Endothelial cell of umbilical vein (primary cell): ENCODE measurements around the gene STX16. TPM values are rescaled to one million over a fixed set of nuclear protein-coding genes. Genes with fewer than 3 reads are reported as not detected.

Source experiments
- BruUV-seq: library from RNA; stranded (reverse); fragments of 400-500 nt; replicated peaks from 2 replicates; lab custom pipeline; 2021; lab: Mats Ljungman, UMichigan
- CTCF ChIA-PET: fragments of 300-600, 350-600 bp; sonication (Branson Sonifier 250); formaldehyde crosslinking; loops from one replicate; lab custom pipeline; 2021; ENCODE audit warnings: antibody characterized with exemption, inconsistent platforms; lab: Charles Lee
- POLR2A ChIA-PET: fragments of 300-600, 350-600 bp; sonication (Branson Sonifier 250); formaldehyde crosslinking; loops from one replicate; lab custom pipeline; 2021; ENCODE audit warnings: antibody characterized with exemption, inconsistent platforms; lab: Charles Lee
- DNase-seq: peaks from one replicate; pipeline ENCODE4 v3.0.0-alpha.2; 2011; ENCODE audit warnings: low read depth, low spot score
- FAIRE-seq: peaks from 2 replicates; lab custom pipeline; 2011; peaks lifted over from hg19 to GRCh38; lab: Jason Lieb, UNC
- H2AFZ ChIP-seq: 2 replicates; pipeline ENCODE4 v1.6.0; 2012; ENCODE audit warnings: low read depth, low read length, control low read depth, inconsistent platforms
- H3K27ac ChIP-seq: 2 replicates; pipeline ENCODE4 v1.5.1; 2011; ENCODE audit warnings: low read depth, mild to moderate bottlenecking, control low read depth, low read length, moderate library complexity; ENCODE audit not compliant: insufficient read depth
- H3K27me3 ChIP-seq, 2 experiments: 2 replicates each; pipeline versions ENCODE4 v1.6.0 to v1.6.1; 2011; ENCODE audit warnings: low read length in 2 of 2, mixed read lengths in 1 of 2; ENCODE audit not compliant: control insufficient read depth in 2 of 2, insufficient read depth in 2 of 2
- H3K36me3 ChIP-seq, 2 experiments: 2 replicates in 1 of 2; 3 replicates in 1 of 2; pipeline ENCODE4 v1.5.1; 2011; ENCODE audit warnings: low read length in 2 of 2, mild to moderate bottlenecking in 1 of 2, moderate library complexity in 1 of 2; ENCODE audit not compliant: control insufficient read depth in 2 of 2, insufficient read depth in 2 of 2; ENCODE audit errors: extremely low read depth in 1 of 2
- H3K4me1 ChIP-seq: 3 replicates; pipeline ENCODE4 v1.5.1; 2011; ENCODE audit warnings: mild to moderate bottlenecking, low read length; ENCODE audit not compliant: control insufficient read depth, insufficient read depth; ENCODE audit errors: extremely low read depth
- H3K4me2 ChIP-seq: 2 replicates; pipeline ENCODE4 v1.6.1; 2011; ENCODE audit warnings: low read length, control low read depth, mixed read lengths; ENCODE audit not compliant: insufficient read depth
- H3K4me3 ChIP-seq, 3 experiments: fragments of 200-600 bp in 1 of 3; sonication (generic), shearing (Covaris generic) in 1 of 3; replicated peaks in 1 of 3; 2 replicates each; pipeline ENCODE4 v1.5.1; 2011 to 2016; ENCODE audit warnings: control low read depth in 3 of 3, low read length in 3 of 3, mild to moderate bottlenecking in 2 of 3, inconsistent platforms in 1 of 3, low read depth in 1 of 3, moderate library complexity in 1 of 3; ENCODE audit not compliant: insufficient read depth in 1 of 3
- H3K79me2 ChIP-seq: 2 replicates; pipeline ENCODE4 v1.6.0; 2012; ENCODE audit warnings: low read length, inconsistent platforms; ENCODE audit not compliant: control insufficient read depth, insufficient read depth
- H3K9ac ChIP-seq: replicated peaks from 2 replicates; pipeline ENCODE3; 2011; ENCODE audit warnings: low read length, control low read depth; ENCODE audit not compliant: insufficient read depth; ENCODE audit errors: extremely low read depth
- H3K9me1 ChIP-seq: replicated peaks from 3 replicates; pipeline ENCODE4 v1.6.0; 2011; ENCODE audit warnings: mild to moderate bottlenecking, low read length; ENCODE audit not compliant: control insufficient read depth, insufficient read depth; ENCODE audit errors: extremely low read depth
- H3K9me3 ChIP-seq: replicated peaks from 2 replicates; pipeline ENCODE4 v1.5.1; 2012; ENCODE audit warnings: low read length, inconsistent platforms; ENCODE audit not compliant: control insufficient read depth, insufficient read depth
- H4K20me1 ChIP-seq: replicated peaks from 2 replicates; pipeline ENCODE3; 2011; ENCODE audit warnings: mild to moderate bottlenecking, low read length; ENCODE audit not compliant: control insufficient read depth, insufficient read depth; ENCODE audit errors: extremely low read depth
- EZH2 ChIP-seq: IDR thresholded peaks from 2 replicates; pipeline ENCODE4 v1.6.1; 2012; ENCODE audit warnings: borderline replicate concordance, low read depth, mild to moderate bottlenecking, moderate library complexity, low read length, inconsistent platforms; ENCODE audit not compliant: severe bottlenecking
- FOS ChIP-seq: IDR thresholded peaks from 2 replicates; pipeline ENCODE4 v1.6.1; 2011; ENCODE audit warnings: mild to moderate bottlenecking, low read length, moderate library complexity, borderline replicate concordance; ENCODE audit not compliant: insufficient read depth
- GATA2 ChIP-seq: IDR thresholded peaks from 2 replicates; pipeline ENCODE4 v1.7.0; 2011; ENCODE audit warnings: low read depth, mild to moderate bottlenecking, moderate library complexity, mixed read lengths, low read length; ENCODE audit not compliant: insufficient read length, insufficient read depth
- JUN ChIP-seq: IDR thresholded peaks from 2 replicates; pipeline ENCODE4 v1.6.1; 2011; ENCODE audit warnings: borderline replicate concordance, low read depth; ENCODE audit not compliant: insufficient read length, insufficient read depth
- MYC ChIP-seq: IDR thresholded peaks from one replicate; pipeline ENCODE4 v1.6.1; 2011; ENCODE audit warnings: mild to moderate bottlenecking, low read depth, low read length
- POLR2A ChIP-seq: IDR thresholded peaks from 2 replicates; pipeline ENCODE4 v1.6.1; 2012; ENCODE audit warnings: low read depth, mild to moderate bottlenecking, control low read depth, low read length
- POLR2AphosphoS5 ChIP-seq: IDR thresholded peaks from 2 replicates; pipeline ENCODE4 v1.6.1; 2012; ENCODE audit warnings: low read depth, mild to moderate bottlenecking, control low read depth, low read length, moderate library complexity; ENCODE audit not compliant: insufficient read depth
- dilution Hi-C: fragments of 300-500 bp; cut with MboI; formaldehyde crosslinking; loops from one replicate; pipeline ENCODE4 v1.15.0; 2019; ENCODE audit warnings: low sequenced_read_pairs; ENCODE audit not compliant: extremely low pct_ligation_motif_present
- intact Hi-C: fragments of 100-400 bp; cut with micrococcal nuclease; formaldehyde crosslinking; loops from one replicate; pipeline ENCODE4 v1.10.0; 2022
- polyA plus RNA-seq, 4 experiments: library from polyadenylated mRNA; depleted of rRNA in 3 of 4; stranded (reverse) in 3 of 4; unstranded in 1 of 4; fragments of >200 nt; gene quantifications; 2 replicates each; pipeline versions ENCODE4 v1.2.1 to v1.2.3, GENCODE V29; 2011 to 2012; ENCODE audit warnings: missing spikeins in 1 of 4
- total RNA-seq: library from RNA; stranded (reverse); gene quantifications from 2 replicates; pipeline ENCODE4 v1.2.3, GENCODE V29; 2021
- TF ChIP-seq, protein P1 (sequence below): IDR thresholded peaks from 2 replicates; pipeline ENCODE4 v1.6.1; 2011; ENCODE audit not compliant: insufficient read depth, insufficient read length

STX16 gene
- total and polyA plus RNA-seq, 2 donors (not counting 3 experiments of a cell fraction or from before 2014, with no cell fraction given) = 43.1 to 63.5 TPM

DNA sequence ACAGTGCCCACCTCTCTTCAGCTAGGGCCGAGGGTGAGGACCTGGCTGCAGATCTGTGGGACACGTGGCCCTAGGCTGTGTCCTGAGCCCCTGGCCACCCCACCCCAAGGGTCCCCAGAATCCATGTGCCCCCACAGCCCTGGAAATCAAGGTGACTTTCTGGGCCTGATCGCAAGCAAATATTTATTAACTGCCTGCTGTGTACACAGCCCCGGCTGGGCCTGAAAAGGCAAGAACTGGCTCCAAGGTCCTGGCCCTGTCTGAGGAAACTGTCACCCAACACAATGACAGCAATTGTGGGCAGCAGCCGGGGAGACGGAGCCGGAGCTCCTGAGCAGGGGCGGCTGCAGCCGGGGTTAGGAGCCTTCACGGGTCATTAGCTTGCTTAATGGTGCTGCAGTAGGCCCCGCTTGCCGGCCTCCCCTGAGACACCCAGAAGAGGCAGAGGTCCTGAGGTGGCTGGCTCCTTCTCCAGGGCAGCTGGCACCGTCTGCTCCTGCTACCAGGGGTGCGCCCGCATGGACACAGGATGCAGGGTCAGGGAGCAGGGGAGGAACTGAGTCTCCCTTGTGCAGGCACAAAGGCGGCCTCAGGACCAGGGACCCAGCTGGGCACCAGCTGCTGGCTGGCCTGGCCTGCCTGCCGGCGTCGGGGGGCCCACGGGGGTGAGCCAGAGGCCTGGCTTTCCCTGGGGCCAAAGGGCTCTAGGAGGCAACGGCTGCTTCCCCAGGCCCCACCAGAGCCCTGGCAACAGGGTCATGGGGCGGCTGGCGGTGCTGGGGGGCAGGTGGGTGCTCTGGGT is 65.6 kb downstream of the STX16 start:
- no peaks in the 10 kb centered on the region for H3K4me1 ChIP-seq
- H3K9me3 ChIP-seq = no peaks in the 10 kb centered on the region
- no peak overlapping the region for H2AFZ ChIP-seq
- no peak for TF ChIP-seq EZH2
- no peak for TF ChIP-seq POLR2AphosphoS5
- no peak for TF ChIP-seq POLR2A
- H3K79me2 ChIP-seq = no peaks in the 10 kb centered on the region
- H3K4me2 ChIP-seq = no peak overlapping the region
- peaks cover 0 to 2% of the 10 kb centered on the region in 2 experiments for H3K27me3 ChIP-seq
- ChIA-PET CTCF (interaction anchor here (1.2 kb wide), 1 partner anchor 235 kb away, joined by 5 read pairs; no protein-coding TSS in a partner anchor), POLR2A (no interaction called here)
- H3K9me1 ChIP-seq = no peaks in the 10 kb centered on the region
- H4K20me1 ChIP-seq = no peaks in the 10 kb centered on the region
- BruUV-seq = no TSS peak
- H3K9ac ChIP-seq = no peak overlapping the region
- intact Hi-C loops = no loop called here
- dilution Hi-C loops = no loop called here
- no peaks in the 10 kb centered on the region for H3K36me3 ChIP-seq
- no peak overlapping the region for H3K27ac ChIP-seq
- H3K4me3 ChIP-seq = no peak overlapping the region
- DNase-seq (no peak), FAIRE-seq (no peak)

DNA sequence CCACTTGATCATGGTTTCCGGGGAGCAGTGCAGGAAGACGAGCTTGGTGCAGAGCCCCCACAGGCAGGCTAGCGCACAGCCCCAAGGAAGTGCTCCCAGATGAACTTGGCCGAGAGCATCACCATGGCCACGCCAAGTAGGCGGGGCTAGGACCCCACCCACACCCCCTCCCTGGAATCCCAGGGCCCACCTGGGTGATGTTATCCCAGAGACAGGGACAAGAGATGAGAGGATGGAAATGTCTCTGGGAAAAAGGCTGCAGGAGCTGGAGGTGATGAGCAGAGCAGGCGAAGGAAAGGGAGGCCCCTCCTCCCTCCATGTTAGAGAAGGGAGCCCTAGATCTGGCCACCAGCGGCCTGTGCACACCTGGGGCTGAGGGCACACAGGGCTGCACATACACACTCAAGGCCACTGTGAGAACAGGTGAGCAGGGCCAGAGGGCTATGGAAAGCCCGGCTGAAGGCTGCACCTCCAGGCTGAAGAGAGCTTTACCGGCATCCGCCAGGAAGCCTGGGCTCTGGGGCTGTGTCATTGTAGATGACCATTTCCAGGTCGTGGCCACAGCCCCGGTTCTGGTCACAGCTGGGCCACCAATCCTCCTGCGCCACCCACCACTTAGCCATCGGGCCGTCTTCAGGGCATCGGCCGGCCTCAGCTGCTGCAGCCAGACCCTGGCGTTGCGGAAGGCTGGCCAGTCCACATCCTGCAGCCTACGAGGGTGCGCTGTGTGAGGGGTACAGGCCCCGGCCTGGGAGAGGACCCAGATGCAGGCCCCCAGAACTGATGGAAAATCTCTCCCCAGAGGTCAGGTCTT is 66.4 kb downstream of the STX16 start:
- H3K27ac ChIP-seq = no peak overlapping the region
- no peaks in the 10 kb centered on the region for H3K79me2 ChIP-seq
- ChIA-PET CTCF (interaction anchor here (1.2 kb wide), 1 partner anchor 236 kb away, joined by 5 read pairs; no protein-coding TSS in a partner anchor), POLR2A (no interaction called here)
- H3K4me2 ChIP-seq = no peak overlapping the region
- no peaks in the 10 kb centered on the region for H3K9me1 ChIP-seq
- H3K9ac ChIP-seq = no peak overlapping the region
- TF ChIP-seq FOS = no peak
- TF ChIP-seq, protein P1, sequence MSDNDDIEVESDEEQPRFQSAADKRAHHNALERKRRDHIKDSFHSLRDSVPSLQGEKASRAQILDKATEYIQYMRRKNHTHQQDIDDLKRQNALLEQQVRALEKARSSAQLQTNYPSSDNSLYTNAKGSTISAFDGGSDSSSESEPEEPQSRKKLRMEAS = no peak
- no peak for TF ChIP-seq POLR2AphosphoS5
- no peak for TF ChIP-seq JUN
- TF ChIP-seq MYC = no peak
- no peak for TF ChIP-seq GATA2
- TF ChIP-seq POLR2A = no peak
- no TSS peak for BruUV-seq
- H3K27me3 ChIP-seq = peaks cover 0 to 2% of the 10 kb centered on the region in 2 experiments
- no peaks in the 10 kb centered on the region for H3K4me1 ChIP-seq
- H3K9me3 ChIP-seq = no peaks in the 10 kb centered on the region
- no peaks in the 10 kb centered on the region for H3K36me3 ChIP-seq
- no peak for DNase-seq
- no peak for FAIRE-seq
- intact Hi-C loops = no loop called here
- no peak overlapping the region for H3K4me3 ChIP-seq
- H2AFZ ChIP-seq = no peak overlapping the region
- dilution Hi-C loops = no loop called here
- no peaks in the 10 kb centered on the region for H4K20me1 ChIP-seq
